Activated T-helper 9 cell treated with anti-CD3 and anti-CD28 coated beads, Interleukin-2, amount 50 U/mL, for 16 hours (primary cell): ENCODE results near the gene TEX29.

Source experiments
- DNase-seq: peaks from one replicate; pipeline ENCODE4 v3.0.0-alpha.2; 2020; ENCODE audit warnings: low read depth

TEX29 gene

GRCh38 chr13:111291908-111292307 is 28.5 kb upstream of the TEX29 start:
- no peak for DNase-seq

- no peak for DNase-seq
Measured at GRCh38 chr13:111292710-111293485, 27.5 kb upstream of the TEX29 start.

GRCh38 chr13:111295886-111296285 is 24.6 kb upstream of the TEX29 start:
- no peak for DNase-seq

GRCh38 chr13:111296417-111296816 is 24.0 kb upstream of the TEX29 start:
- no peak for DNase-seq

- no peak for DNase-seq
Measured at GRCh38 chr13:111298214-111298975, 22.0 kb upstream of the TEX29 start.

GRCh38 chr13:111302045-111302726 is 18.3 kb upstream of the TEX29 start:
- DNase-seq: no peak

- DNase-seq: no peak
Measured at GRCh38 chr13:111303559-111303958, 16.9 kb upstream of the TEX29 start.

GRCh38 chr13:111304041-111304544 is 16.3 kb upstream of the TEX29 start:
- DNase-seq: no peak

GRCh38 chr13:111304603-111305289 is 15.7 kb upstream of the TEX29 start:
- no peak for DNase-seq

- DNase-seq: no peak
Measured at GRCh38 chr13:111312944-111313590, 7.4 kb upstream of the TEX29 start.

GRCh38 chr13:111313911-111314425 is 6.5 kb upstream of the TEX29 start:
- no peak for DNase-seq

- no peak for DNase-seq
Measured at GRCh38 chr13:111314852-111315251, 5.6 kb upstream of the TEX29 start.

- no peak for DNase-seq
Measured at GRCh38 chr13:111315347-111315995, 5.0 kb upstream of the TEX29 start.

GRCh38 chr13:111316161-111316730 is 4.2 kb upstream of the TEX29 start:
- no peak for DNase-seq

GRCh38 chr13:111317042-111317550 is 3.3 kb upstream of the TEX29 start:
- DNase-seq: no peak

- DNase-seq: no peak
Measured at GRCh38 chr13:111317571-111318345, 2.7 kb upstream of the TEX29 start.

- DNase-seq: no peak
Measured at GRCh38 chr13:111318386-111318785, 2.1 kb upstream of the TEX29 start.

GRCh38 chr13:111319521-111319920 is 921 bp upstream of the TEX29 start:
- DNase-seq: no peak
